Lung (tissue), 12 donors: ENCODE data around the gene CDYL. TPM values are rescaled to one million over a fixed set of nuclear protein-coding genes. Genes with fewer than 3 reads are reported as not detected.

Experiments
- ATAC-seq: fragments of 200-7000 bp; cut with Tn5 transposase; one replicate; pipeline ENCODE4 v1.9.1; 2020; ENCODE audit warnings: moderate number of reproducible peaks; ENCODE audit not compliant: insufficient read depth, low FRiP score
- DNase-seq, 3 donors: peaks; one replicate each; pipeline ENCODE4 v3.0.0-alpha.2; 2013 to 2017
- H3K27ac ChIP-seq, 2 donors: one replicate each; pipeline ENCODE4 v1.5.1; 2013; ENCODE audit warnings: mild to moderate bottlenecking in 2 of 2, moderate library complexity in 2 of 2, control low read depth in 1 of 2, inconsistent platforms in 1 of 2, low read depth in 1 of 2, low read length in 1 of 2
- H3K27me3 ChIP-seq, 3 donors: one replicate each; pipeline ENCODE4 v1.5.1; 2013; ENCODE audit warnings: low read length in 2 of 3; ENCODE audit not compliant: control insufficient read depth in 3 of 3, insufficient read depth in 3 of 3
- H3K36me3 ChIP-seq, 4 donors: one replicate each; pipeline ENCODE4 v1.5.1; 2013; ENCODE audit warnings: low read length in 4 of 4, mild to moderate bottlenecking in 1 of 4, moderate library complexity in 1 of 4; ENCODE audit not compliant: control insufficient read depth in 4 of 4, insufficient read depth in 4 of 4
- H3K4me1 ChIP-seq, 5 donors: one replicate each; pipeline ENCODE4 v1.5.1; 2013; ENCODE audit warnings: low read length in 5 of 5, mild to moderate bottlenecking in 2 of 5, moderate library complexity in 1 of 5; ENCODE audit not compliant: control insufficient read depth in 5 of 5, insufficient read depth in 5 of 5
- H3K4me3 ChIP-seq: one replicate; pipeline ENCODE4 v1.5.1; 2013; ENCODE audit warnings: mild to moderate bottlenecking, control low read depth, moderate library complexity
- H3K9ac ChIP-seq, 2 donors: one replicate each; pipeline ENCODE4 v1.5.1; 2013; ENCODE audit warnings: low read length in 2 of 2, control low read depth in 1 of 2; ENCODE audit not compliant: insufficient read depth in 1 of 2
- H3K9me3 ChIP-seq, 4 donors: one replicate each; pipeline ENCODE4 v1.5.1; 2013; ENCODE audit warnings: low read length in 3 of 4, mild to moderate bottlenecking in 1 of 4, moderate library complexity in 1 of 4; ENCODE audit not compliant: control insufficient read depth in 4 of 4, insufficient read depth in 3 of 4
- CTCF ChIP-seq: IDR thresholded peaks from 2 replicates; pipeline ENCODE4 v1.5.1; 2012; ENCODE audit warnings: mild to moderate bottlenecking; ENCODE audit errors: control extremely low read depth, extremely low read depth
- WGBS, 2 donors: extraction: QIAGEN DNeasy Blood & Tissue Kit; methylation state at CpG; one replicate each; pipeline ENCODE4 v1.1.7; 2013; 5-methylcytosine and 5-hydroxymethylcytosine counted together
- polyA plus RNA-seq, 2 donors: library from polyadenylated mRNA; stranded (reverse); fragments of 200-250 nt; gene quantifications; one replicate each; pipeline ENCODE4 v1.2.1, GENCODE V29; 2013
- total RNA-seq, 2 donors: library from RNA; depleted of rRNA in 1 of 2; stranded (reverse); fragments of >200 nt in 1 of 2; gene quantifications; one replicate each; pipeline ENCODE4 v1.2.1, GENCODE V29; 2014 to 2021
- donor health status: control.
- donor health status: control.
- donor health status: Bipolar disorder and iron deficiency.
- donor health status: healthy.
- donor health status: DM: yes; HTN: yes; CAD: no.

Gene CDYL
- total and polyA plus RNA-seq, 4 donors: 5.8 to 51.6 (median 20.9) TPM

GRCh38 chr6:4936681-4937041 is 160.5 kb downstream of the CDYL start:
- Histone ChIP-seq H3K27me3 (no peaks in the 10 kb centered on the region), H3K4me1 (peaks cover 0 to 5% (median 3%) of the 10 kb centered on the region in 5 donors), H3K27ac (no peak overlapping the region), H3K9me3 (peaks cover 0 to 2% (median 0%) of the 10 kb centered on the region in 4 donors), H3K4me3 (no peak overlapping the region), H3K36me3 (peaks cover 0 to 4% (median 0%) of the 10 kb centered on the region in 4 donors), H3K9ac (no peak overlapping the region)
- peak; percentile 38 for ATAC-seq
- 17 to 20% methylated on average over 4 of the region's 4 CpGs for WGBS, 2 donors
- peak in 2 of 3 donors; percentile 77 to 83 for DNase-seq
- TF ChIP-seq CTCF: peak; percentile 37

- 83 to 87% methylated on average over 9 of the region's 9 CpGs for WGBS, 2 donors
- H3K4me1 ChIP-seq: peaks cover 0 to 13% (median 5%) of the 10 kb centered on the region in 5 donors
- no peak overlapping the region for H3K27ac ChIP-seq
- H3K4me3 ChIP-seq: no peak overlapping the region
- no peak overlapping the region for H3K9ac ChIP-seq
- peaks cover 0 to 2% (median 0%) of the 10 kb centered on the region in 4 donors for H3K9me3 ChIP-seq
- no peak for ATAC-seq
- no peaks in the 10 kb centered on the region for H3K27me3 ChIP-seq
- peaks cover 0 to 4% (median 0%) of the 10 kb centered on the region in 4 donors for H3K36me3 ChIP-seq
- no peak for DNase-seq
- no peak for TF ChIP-seq CTCF
These were observed 161.2 kb downstream of the CDYL start for GRCh38 chr6:4937414-4937813.

- Histone ChIP-seq H3K27me3 (no peaks in the 10 kb centered on the region), H3K9me3 (peaks cover 0 to 2% (median 0%) of the 10 kb centered on the region in 4 donors), H3K4me3 (no peak overlapping the region), H3K36me3 (peaks cover 0 to 5% (median 0%) of the 10 kb centered on the region in 4 donors), H3K9ac (no peak overlapping the region), H3K27ac (no peak overlapping the region), H3K4me1 (peaks cover 2 to 19% (median 5%) of the 10 kb centered on the region in 5 donors)
- 94 to 96% methylated on average over 1 of the region's 1 CpG for WGBS, 2 donors
- DNase-seq (no peak), ATAC-seq (no peak)
- no peak for TF ChIP-seq CTCF
These were observed 163.0 kb downstream of the CDYL start for GRCh38 chr6:4939241-4939640.

GRCh38 chr6:4940416-4940815 is 164.2 kb downstream of the CDYL start:
- peaks cover 0 to 2% (median 0%) of the 10 kb centered on the region in 4 donors for H3K9me3 ChIP-seq
- peaks cover 0 to 10% (median 0%) of the 10 kb centered on the region in 4 donors for H3K36me3 ChIP-seq
- H3K27ac ChIP-seq: no peak overlapping the region
- no peak overlapping the region for H3K9ac ChIP-seq
- H3K4me3 ChIP-seq: no peak overlapping the region
- DNase-seq (no peak), ATAC-seq (no peak)
- 55 to 74% methylated on average over 5 of the region's 5 CpGs for WGBS, 2 donors
- no peaks in the 10 kb centered on the region for H3K27me3 ChIP-seq
- TF ChIP-seq CTCF: no peak
- H3K4me1 ChIP-seq: peaks cover 2 to 19% (median 5%) of the 10 kb centered on the region in 5 donors
